Epithelial cell of proximal tubule (primary cell): ENCODE results near the gene MTHFD1L. TPM values are rescaled to one million over a fixed set of nuclear protein-coding genes. Genes with fewer than 3 reads are reported as not detected.

ENCODE experiments used
- DNase-seq: peaks from one replicate; pipeline ENCODE4 v3.0.0-alpha.2; 2011; ENCODE audit warnings: low read depth
- H3K4me3 ChIP-seq: 2 replicates; pipeline ENCODE4 v1.5.1; 2011; ENCODE audit warnings: low read depth, mild to moderate bottlenecking, low read length
- CTCF ChIP-seq: conservative IDR thresholded peaks from 2 replicates; pipeline ENCODE4 v1.5.1; 2012; ENCODE audit warnings: low read depth, mild to moderate bottlenecking, low read length
- total RNA-seq: library from RNA; depleted of rRNA; stranded (reverse); fragments of >200 nt; gene quantifications from 2 replicates; pipeline ENCODE4 v1.2.3, GENCODE V29; 2015

MTHFD1L gene
- total RNA-seq, 1 donor from 2014 or later, result 39.5 TPM

GRCh38 chr6:150907383-150907782, 41.9 kb downstream of the MTHFD1L start:
- no peak overlapping the region for H3K4me3 ChIP-seq
- no peak for TF ChIP-seq CTCF
- no peak for DNase-seq

GRCh38 chr6:150908901-150909300, 43.4 kb downstream of the MTHFD1L start:
- no peak overlapping the region for H3K4me3 ChIP-seq
- no peak for TF ChIP-seq CTCF
- DNase-seq, result no peak

GRCh38 chr6:150910561-150910960, 45.1 kb downstream of the MTHFD1L start:
- DNase-seq, result no peak
- no peak overlapping the region for H3K4me3 ChIP-seq
- no peak for TF ChIP-seq CTCF

- no peak for DNase-seq
- no peak overlapping the region for H3K4me3 ChIP-seq
- no peak for TF ChIP-seq CTCF
Observed at GRCh38 chr6:150914372-150914771, 48.9 kb downstream of the MTHFD1L start.

- no peak for DNase-seq
- TF ChIP-seq CTCF, result no peak
- no peak overlapping the region for H3K4me3 ChIP-seq
Observed at GRCh38 chr6:150915131-150915879, 49.8 kb downstream of the MTHFD1L start.

GRCh38 chr6:150915880-150916265, 50.4 kb downstream of the MTHFD1L start:
- H3K4me3 ChIP-seq, result no peak overlapping the region
- no peak for TF ChIP-seq CTCF
- no peak for DNase-seq

GRCh38 chr6:150919938-150920337, 54.4 kb downstream of the MTHFD1L start:
- no peak for DNase-seq
- no peak overlapping the region for H3K4me3 ChIP-seq
- TF ChIP-seq CTCF, result no peak
